ENCODE data around the gene CR1L. TPM values are rescaled to one million over a fixed set of nuclear protein-coding genes. Genes with fewer than 3 reads are reported as not detected.

Gene CR1L
- total and polyA plus RNA-seq, 9 of the 15 experiments (the other 6 are each of a cell fraction or from before 2014, with no cell fraction given) = 10.1 to 74.8 (median 34.3) TPM

DNA sequence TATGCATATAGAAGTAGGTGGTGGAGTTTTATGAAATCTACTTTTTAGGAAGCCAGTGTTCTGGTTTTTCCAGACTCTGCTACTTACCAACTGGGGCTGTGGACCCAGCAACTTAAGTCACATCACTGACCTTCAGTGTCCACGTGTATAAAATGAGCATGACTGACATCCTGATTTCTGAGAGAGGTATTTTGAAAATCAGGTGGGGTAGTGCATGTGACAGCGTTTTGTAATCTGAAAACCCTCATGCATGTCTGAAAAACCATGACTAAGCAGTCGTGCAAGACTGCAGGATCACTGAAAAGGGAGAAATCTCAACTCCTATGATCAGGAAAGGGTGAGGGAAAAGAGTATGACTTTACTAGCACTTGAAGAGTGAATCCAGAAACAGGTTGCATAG lies 26.1 kb downstream of the CR1L start (continued):
- TF ChIP-seq, protein P1, sequence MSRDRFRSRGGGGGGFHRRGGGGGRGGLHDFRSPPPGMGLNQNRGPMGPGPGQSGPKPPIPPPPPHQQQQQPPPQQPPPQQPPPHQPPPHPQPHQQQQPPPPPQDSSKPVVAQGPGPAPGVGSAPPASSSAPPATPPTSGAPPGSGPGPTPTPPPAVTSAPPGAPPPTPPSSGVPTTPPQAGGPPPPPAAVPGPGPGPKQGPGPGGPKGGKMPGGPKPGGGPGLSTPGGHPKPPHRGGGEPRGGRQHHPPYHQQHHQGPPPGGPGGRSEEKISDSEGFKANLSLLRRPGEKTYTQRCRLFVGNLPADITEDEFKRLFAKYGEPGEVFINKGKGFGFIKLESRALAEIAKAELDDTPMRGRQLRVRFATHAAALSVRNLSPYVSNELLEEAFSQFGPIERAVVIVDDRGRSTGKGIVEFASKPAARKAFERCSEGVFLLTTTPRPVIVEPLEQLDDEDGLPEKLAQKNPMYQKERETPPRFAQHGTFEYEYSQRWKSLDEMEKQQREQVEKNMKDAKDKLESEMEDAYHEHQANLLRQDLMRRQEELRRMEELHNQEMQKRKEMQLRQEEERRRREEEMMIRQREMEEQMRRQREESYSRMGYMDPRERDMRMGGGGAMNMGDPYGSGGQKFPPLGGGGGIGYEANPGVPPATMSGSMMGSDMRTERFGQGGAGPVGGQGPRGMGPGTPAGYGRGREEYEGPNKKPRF (IDR thresholded peaks at IDR 0.05; ENCODE audit: low read depth, low read length) = no peak
- TF ChIP-seq MAZ (CRISPR knock-in tag; conservative IDR thresholded peaks at IDR 0.05 in 1 of 2, IDR thresholded peaks at IDR 0.05 in 1 of 2) (no peak), PCBP2 (IDR thresholded peaks at IDR 0.05; ENCODE audit: low read depth, low read length, poor library complexity, severe bottlenecking) (no peak), KLF6 (CRISPR knock-in tag; IDR thresholded peaks at IDR 0.05; ENCODE audit: borderline replicate concordance) (no peak), BHLHE40 (IDR thresholded peaks at IDR 0.05; ENCODE audit: low read length) (peak; percentile 83), KLF13 (tag; IDR thresholded peaks at IDR 0.05; ENCODE audit: borderline replicate concordance, low read depth) (no peak), ZNF644 (tag; IDR thresholded peaks at IDR 0.05; ENCODE audit: low read depth) (no peak), HLTF (IDR thresholded peaks at IDR 0.05) (no peak), ARHGAP35 (IDR thresholded peaks at IDR 0.05; ENCODE audit: partially characterized antibody) (no peak), PYGO2 (tag; IDR thresholded peaks at IDR 0.05) (no peak), ZFPM2 (CRISPR knock-in tag; IDR thresholded peaks at IDR 0.05) (no peak), ZNF551 (CRISPR knock-in tag; IDR thresholded peaks at IDR 0.05) (no peak), NONO (IDR thresholded peaks at IDR 0.05; ENCODE audit: low read depth in 2 of 2, low read length in 1 of 2) (no peak), TCFL5 (CRISPR knock-in tag; conservative IDR thresholded peaks at IDR 0.05) (no peak), NFIC (IDR thresholded peaks at IDR 0.05) (no peak), GATA2 (CRISPR knock-in tag; IDR thresholded peaks at IDR 0.05) (no peak), POLR2H (tag; IDR thresholded peaks at IDR 0.05; ENCODE audit: low read depth) (no peak), ETS2 (tag; IDR thresholded peaks at IDR 0.05; ENCODE audit: borderline replicate concordance, poor library complexity, severe bottlenecking) (no peak), HDAC2 (IDR thresholded peaks at IDR 0.05) (peak; percentile 64; the same call in 1 of the 2 replicates)
- TF ChIP-seq, protein P2, sequence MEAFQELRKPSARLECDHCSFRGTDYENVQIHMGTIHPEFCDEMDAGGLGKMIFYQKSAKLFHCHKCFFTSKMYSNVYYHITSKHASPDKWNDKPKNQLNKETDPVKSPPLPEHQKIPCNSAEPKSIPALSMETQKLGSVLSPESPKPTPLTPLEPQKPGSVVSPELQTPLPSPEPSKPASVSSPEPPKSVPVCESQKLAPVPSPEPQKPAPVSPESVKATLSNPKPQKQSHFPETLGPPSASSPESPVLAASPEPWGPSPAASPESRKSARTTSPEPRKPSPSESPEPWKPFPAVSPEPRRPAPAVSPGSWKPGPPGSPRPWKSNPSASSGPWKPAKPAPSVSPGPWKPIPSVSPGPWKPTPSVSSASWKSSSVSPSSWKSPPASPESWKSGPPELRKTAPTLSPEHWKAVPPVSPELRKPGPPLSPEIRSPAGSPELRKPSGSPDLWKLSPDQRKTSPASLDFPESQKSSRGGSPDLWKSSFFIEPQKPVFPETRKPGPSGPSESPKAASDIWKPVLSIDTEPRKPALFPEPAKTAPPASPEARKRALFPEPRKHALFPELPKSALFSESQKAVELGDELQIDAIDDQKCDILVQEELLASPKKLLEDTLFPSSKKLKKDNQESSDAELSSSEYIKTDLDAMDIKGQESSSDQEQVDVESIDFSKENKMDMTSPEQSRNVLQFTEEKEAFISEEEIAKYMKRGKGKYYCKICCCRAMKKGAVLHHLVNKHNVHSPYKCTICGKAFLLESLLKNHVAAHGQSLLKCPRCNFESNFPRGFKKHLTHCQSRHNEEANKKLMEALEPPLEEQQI (IDR thresholded peaks at IDR 0.05) = peak; percentile 55; the same call in 1 of the 2 replicates
- TF ChIP-seq, protein P3, sequence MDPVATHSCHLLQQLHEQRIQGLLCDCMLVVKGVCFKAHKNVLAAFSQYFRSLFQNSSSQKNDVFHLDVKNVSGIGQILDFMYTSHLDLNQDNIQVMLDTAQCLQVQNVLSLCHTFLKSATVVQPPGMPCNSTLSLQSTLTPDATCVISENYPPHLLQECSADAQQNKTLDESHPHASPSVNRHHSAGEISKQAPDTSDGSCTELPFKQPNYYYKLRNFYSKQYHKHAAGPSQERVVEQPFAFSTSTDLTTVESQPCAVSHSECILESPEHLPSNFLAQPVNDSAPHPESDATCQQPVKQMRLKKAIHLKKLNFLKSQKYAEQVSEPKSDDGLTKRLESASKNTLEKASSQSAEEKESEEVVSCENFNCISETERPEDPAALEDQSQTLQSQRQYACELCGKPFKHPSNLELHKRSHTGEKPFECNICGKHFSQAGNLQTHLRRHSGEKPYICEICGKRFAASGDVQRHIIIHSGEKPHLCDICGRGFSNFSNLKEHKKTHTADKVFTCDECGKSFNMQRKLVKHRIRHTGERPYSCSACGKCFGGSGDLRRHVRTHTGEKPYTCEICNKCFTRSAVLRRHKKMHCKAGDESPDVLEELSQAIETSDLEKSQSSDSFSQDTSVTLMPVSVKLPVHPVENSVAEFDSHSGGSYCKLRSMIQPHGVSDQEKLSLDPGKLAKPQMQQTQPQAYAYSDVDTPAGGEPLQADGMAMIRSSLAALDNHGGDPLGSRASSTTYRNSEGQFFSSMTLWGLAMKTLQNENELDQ (CRISPR knock-in tag; IDR thresholded peaks at IDR 0.05; ENCODE audit: borderline replicate concordance) = no peak
- TF ChIP-seq, protein P4, sequence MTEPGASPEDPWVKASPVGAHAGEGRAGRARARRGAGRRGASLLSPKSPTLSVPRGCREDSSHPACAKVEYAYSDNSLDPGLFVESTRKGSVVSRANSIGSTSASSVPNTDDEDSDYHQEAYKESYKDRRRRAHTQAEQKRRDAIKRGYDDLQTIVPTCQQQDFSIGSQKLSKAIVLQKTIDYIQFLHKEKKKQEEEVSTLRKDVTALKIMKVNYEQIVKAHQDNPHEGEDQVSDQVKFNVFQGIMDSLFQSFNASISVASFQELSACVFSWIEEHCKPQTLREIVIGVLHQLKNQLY (CRISPR knock-in tag; conservative IDR thresholded peaks at IDR 0.05) = no peak

Data from K562 (cell line).